Measurements from ENCODE around the gene CELF2.
A peak's percentile ranks its signal among the peaks of the same experiment; 100 is the strongest.

Gene CELF2

GRCh38 chr10:11157292-11158076, 139.8 kb downstream of the CELF2 start:
- Histone ChIP-seq H3K36me3 (ENCODE audit: insufficient read depth, low read length) (no peaks in the 10 kb centered on the region), H2AFZ (ENCODE audit: low read depth, low read length) (no peak overlapping the region), H3K4me1 (ENCODE audit: insufficient read depth, low read length) (peaks cover 21% of the 10 kb centered on the region), H3K4me3 (ENCODE audit: low read length) (no peak overlapping the region), H3K27me3 (ENCODE audit: insufficient read depth, low read length) (no peaks in the 10 kb centered on the region), H3K9me3 (ENCODE audit: low read length) (peaks cover 4% of the 10 kb centered on the region)

GRCh38 chr10:11158080-11158479, 140.4 kb downstream of the CELF2 start:
- H2AFZ ChIP-seq (ENCODE audit: low read depth, low read length) = no peak overlapping the region
- no peaks in the 10 kb centered on the region for H3K36me3 ChIP-seq (ENCODE audit: insufficient read depth, low read length)
- H3K4me1 ChIP-seq (ENCODE audit: insufficient read depth, low read length) = peaks cover 25% of the 10 kb centered on the region
- H3K27me3 ChIP-seq (ENCODE audit: insufficient read depth, low read length) = no peaks in the 10 kb centered on the region
- peaks cover 4% of the 10 kb centered on the region for H3K9me3 ChIP-seq (ENCODE audit: low read length)
- no peak overlapping the region for H3K4me3 ChIP-seq (ENCODE audit: low read length)

- H3K27me3 ChIP-seq (ENCODE audit: insufficient read depth, low read length) = no peaks in the 10 kb centered on the region
- H3K36me3 ChIP-seq (ENCODE audit: insufficient read depth, low read length) = no peaks in the 10 kb centered on the region
- no peak overlapping the region for H3K4me3 ChIP-seq (ENCODE audit: low read length)
- peaks cover 25% of the 10 kb centered on the region for H3K4me1 ChIP-seq (ENCODE audit: insufficient read depth, low read length)
- H2AFZ ChIP-seq (ENCODE audit: low read depth, low read length) = no peak overlapping the region
- peaks cover 4% of the 10 kb centered on the region for H3K9me3 ChIP-seq (ENCODE audit: low read length)
Observed at GRCh38 chr10:11159543-11160215, 142.0 kb downstream of the CELF2 start.

- peaks cover 4% of the 10 kb centered on the region for H3K9me3 ChIP-seq (ENCODE audit: low read length)
- H2AFZ ChIP-seq (ENCODE audit: low read depth, low read length) = no peak overlapping the region
- H3K4me1 ChIP-seq (ENCODE audit: insufficient read depth, low read length) = peaks cover 28% of the 10 kb centered on the region
- H3K4me3 ChIP-seq (ENCODE audit: low read length) = no peak overlapping the region
- no peaks in the 10 kb centered on the region for H3K27me3 ChIP-seq (ENCODE audit: insufficient read depth, low read length)
- H3K36me3 ChIP-seq (ENCODE audit: insufficient read depth, low read length) = no peaks in the 10 kb centered on the region
Observed at GRCh38 chr10:11161096-11161495, 143.4 kb downstream of the CELF2 start.

GRCh38 chr10:11161910-11162309, 144.2 kb downstream of the CELF2 start:
- H3K27me3 ChIP-seq (ENCODE audit: insufficient read depth, low read length) = no peaks in the 10 kb centered on the region
- no peaks in the 10 kb centered on the region for H3K36me3 ChIP-seq (ENCODE audit: insufficient read depth, low read length)
- peaks cover 35% of the 10 kb centered on the region for H3K4me1 ChIP-seq (ENCODE audit: insufficient read depth, low read length)
- peaks cover 4% of the 10 kb centered on the region for H3K9me3 ChIP-seq (ENCODE audit: low read length)
- no peak overlapping the region for H2AFZ ChIP-seq (ENCODE audit: low read depth, low read length)
- no peak overlapping the region for H3K4me3 ChIP-seq (ENCODE audit: low read length)

- no peak overlapping the region for H3K4me3 ChIP-seq (ENCODE audit: low read length)
- H3K27me3 ChIP-seq (ENCODE audit: insufficient read depth, low read length) = no peaks in the 10 kb centered on the region
- H3K36me3 ChIP-seq (ENCODE audit: insufficient read depth, low read length) = peaks cover 4% of the 10 kb centered on the region
- peaks cover 4% of the 10 kb centered on the region for H3K9me3 ChIP-seq (ENCODE audit: low read length)
- no peak overlapping the region for H2AFZ ChIP-seq (ENCODE audit: low read depth, low read length)
- H3K4me1 ChIP-seq (ENCODE audit: insufficient read depth, low read length) = peaks cover 35% of the 10 kb centered on the region
Observed at GRCh38 chr10:11162828-11163599, 145.3 kb downstream of the CELF2 start.

GRCh38 chr10:11163780-11164550, 146.3 kb downstream of the CELF2 start:
- Histone ChIP-seq H3K27me3 (ENCODE audit: insufficient read depth, low read length) (no peaks in the 10 kb centered on the region), H3K36me3 (ENCODE audit: insufficient read depth, low read length) (peaks cover 4% of the 10 kb centered on the region), H3K4me1 (ENCODE audit: insufficient read depth, low read length) (peaks cover 35% of the 10 kb centered on the region), H3K9me3 (ENCODE audit: low read length) (peaks cover 4% of the 10 kb centered on the region), H3K4me3 (ENCODE audit: low read length) (peak overlapping the region; percentile 77), H2AFZ (ENCODE audit: low read depth, low read length) (peak overlapping the region; percentile 29)

GRCh38 chr10:11164551-11164802, 146.8 kb downstream of the CELF2 start:
- H3K27me3 ChIP-seq (ENCODE audit: insufficient read depth, low read length) = no peaks in the 10 kb centered on the region

GRCh38 chr10:11164803-11165590, 147.3 kb downstream of the CELF2 start:
- peak overlapping the region; percentile 77 for H3K4me3 ChIP-seq (ENCODE audit: low read length)
- H3K27me3 ChIP-seq (ENCODE audit: insufficient read depth, low read length) = no peaks in the 10 kb centered on the region

More at GRCh38 chr10:11164551-11164802, 146.8 kb downstream of the CELF2 start:
- Histone ChIP-seq H2AFZ (ENCODE audit: low read depth, low read length) (peak overlapping the region; percentile 29), H3K4me1 (ENCODE audit: insufficient read depth, low read length) (peaks cover 35% of the 10 kb centered on the region), H3K4me3 (ENCODE audit: low read length) (peak overlapping the region; percentile 77), H3K9me3 (ENCODE audit: low read length) (peaks cover 4% of the 10 kb centered on the region), H3K36me3 (ENCODE audit: insufficient read depth, low read length) (peaks cover 4% of the 10 kb centered on the region)

GRCh38 chr10:11165591-11166543, 148.2 kb downstream of the CELF2 start:
- Histone ChIP-seq H3K9me3 (ENCODE audit: low read length) (peaks cover 7% of the 10 kb centered on the region), H3K4me1 (ENCODE audit: insufficient read depth, low read length) (peaks cover 35% of the 10 kb centered on the region), H3K27me3 (ENCODE audit: insufficient read depth, low read length) (no peaks in the 10 kb centered on the region), H3K36me3 (ENCODE audit: insufficient read depth, low read length) (peaks cover 4% of the 10 kb centered on the region), H3K4me3 (ENCODE audit: low read length) (peak overlapping the region; percentile 77), H2AFZ (ENCODE audit: low read depth, low read length) (peak overlapping the region; percentile 90)

More at GRCh38 chr10:11164803-11165590, 147.3 kb downstream of the CELF2 start:
- peaks cover 4% of the 10 kb centered on the region for H3K36me3 ChIP-seq (ENCODE audit: insufficient read depth, low read length)
- peak overlapping the region; percentile 90 for H2AFZ ChIP-seq (ENCODE audit: low read depth, low read length)
- peaks cover 35% of the 10 kb centered on the region for H3K4me1 ChIP-seq (ENCODE audit: insufficient read depth, low read length)
- peaks cover 4% of the 10 kb centered on the region for H3K9me3 ChIP-seq (ENCODE audit: low read length)

GRCh38 chr10:11166550-11166949, 148.9 kb downstream of the CELF2 start:
- Histone ChIP-seq H3K4me1 (ENCODE audit: insufficient read depth, low read length) (peaks cover 35% of the 10 kb centered on the region), H2AFZ (ENCODE audit: low read depth, low read length) (no peak overlapping the region), H3K27me3 (ENCODE audit: insufficient read depth, low read length) (no peaks in the 10 kb centered on the region), H3K36me3 (ENCODE audit: insufficient read depth, low read length) (peaks cover 7% of the 10 kb centered on the region), H3K9me3 (ENCODE audit: low read length) (peaks cover 7% of the 10 kb centered on the region), H3K4me3 (ENCODE audit: low read length) (peak overlapping the region; percentile 77)

Data from neuron (in vitro differentiated cells).